Glutamatergic neuron (in vitro differentiated cells): ENCODE data around the gene MAN2B2. TPM values are rescaled to one million over a fixed set of nuclear protein-coding genes. Genes with fewer than 3 reads are reported as not detected.

Experiments
- DNase-seq: peaks from one replicate; pipeline ENCODE4 v3.0.0; 2022
- H3K27ac Mint-ChIP-seq: one replicate; pipeline ENCODE4 v1.8.0; 2020; ENCODE audit warnings: mild to moderate bottlenecking, mixed read lengths, inconsistent platforms; ENCODE audit not compliant: unreplicated experiment
- H3K27me3 Mint-ChIP-seq: one replicate; pipeline ENCODE4 v1.8.0; 2020; ENCODE audit warnings: mild to moderate bottlenecking, moderate library complexity, mixed read lengths, inconsistent platforms; ENCODE audit not compliant: unreplicated experiment
- H3K36me3 Mint-ChIP-seq: one replicate; pipeline ENCODE4 v1.8.0; 2020; ENCODE audit warnings: mild to moderate bottlenecking, mixed read lengths, inconsistent platforms; ENCODE audit not compliant: unreplicated experiment
- H3K4me1 Mint-ChIP-seq: one replicate; pipeline ENCODE4 v1.8.0; 2020; ENCODE audit warnings: mild to moderate bottlenecking, low read depth, mixed read lengths, inconsistent platforms; ENCODE audit not compliant: unreplicated experiment
- H3K4me3 Mint-ChIP-seq: one replicate; pipeline ENCODE4 v1.8.0; 2020; ENCODE audit warnings: mild to moderate bottlenecking, mixed read lengths, inconsistent platforms; ENCODE audit not compliant: unreplicated experiment
- H3K9me3 Mint-ChIP-seq: one replicate; pipeline ENCODE4 v1.8.0; 2020; ENCODE audit warnings: mild to moderate bottlenecking, moderate library complexity, mixed read lengths, inconsistent platforms; ENCODE audit not compliant: unreplicated experiment
- CTCF ChIP-seq: fragments of 200-600 bp; sonication (generic); IDR thresholded peaks from one replicate; pipeline ENCODE4 v1.5.0; 2021; ENCODE audit not compliant: partially characterized antibody, unreplicated experiment
- long read RNA-seq: library from polyadenylated mRNA; unstranded; transcript quantifications from one replicate; pipeline ENCODE4 v2.0.0, GENCODE V29; 2020; ENCODE audit not compliant: unreplicated experiment
- total RNA-seq: library from RNA; stranded (reverse); fragmentation: NEBNext Ultra II Directional; extraction: Animal tissue kit (Norgen Biotek cat#: 25700); gene quantifications from one replicate; pipeline ENCODE4 v1.2.1, GENCODE V29; 2021; ENCODE audit not compliant: unreplicated experiment

The MAN2B2 gene
- total RNA-seq = 15.5 TPM
- long read RNA-seq, partial matches to known transcripts = 1 of 3 reads
- long read RNA-seq, other reads (novel, unspliced or antisense) = 2 of 3 reads

- H3K4me1 Mint-ChIP-seq = no peaks in the 10 kb centered on the region
- H3K9me3 Mint-ChIP-seq = no peaks in the 10 kb centered on the region
- no peaks in the 10 kb centered on the region for H3K27me3 Mint-ChIP-seq
- H3K4me3 Mint-ChIP-seq = peak within 1 kb of the TSS; percentile 87
- peaks cover 14% of the 10 kb centered on the region for H3K36me3 Mint-ChIP-seq
- peak; percentile 94 for DNase-seq
- peak within 1 kb of the TSS; percentile 75 for H3K27ac Mint-ChIP-seq
- peak; percentile 15 for TF ChIP-seq CTCF
These were observed at the start of gene MAN2B2 for GRCh38 chr4:6574747-6575502. MAN2B2 (plus strand) TSS chr4:6575189; CDS start chr4:6575211, 22 bp downstream.

GRCh38 chr4:6525474-6525873 is 49.5 kb upstream of the MAN2B2 start:
- Mint-ChIP-seq H3K4me1 (peaks cover 19% of the 10 kb centered on the region), H3K4me3 (no peak overlapping the region), H3K27me3 (peaks cover 11% of the 10 kb centered on the region), H3K36me3 (no peaks in the 10 kb centered on the region), H3K27ac (no peak overlapping the region), H3K9me3 (peaks cover 7% of the 10 kb centered on the region)
- TF ChIP-seq CTCF = no peak
- DNase-seq = no peak

GRCh38 chr4:6526156-6526555 is 48.8 kb upstream of the MAN2B2 start:
- TF ChIP-seq CTCF = no peak
- no peak for DNase-seq

GRCh38 chr4:6526671-6527091 is 48.3 kb upstream of the MAN2B2 start:
- DNase-seq = no peak
- no peaks in the 10 kb centered on the region for H3K36me3 Mint-ChIP-seq
- no peak for TF ChIP-seq CTCF
- H3K4me1 Mint-ChIP-seq = peaks cover 25% of the 10 kb centered on the region
- peaks cover 12% of the 10 kb centered on the region for H3K27me3 Mint-ChIP-seq
- no peak overlapping the region for H3K27ac Mint-ChIP-seq
- peaks cover 7% of the 10 kb centered on the region for H3K9me3 Mint-ChIP-seq
- no peak overlapping the region for H3K4me3 Mint-ChIP-seq

More at GRCh38 chr4:6526156-6526555, 48.8 kb upstream of the MAN2B2 start:
- no peak overlapping the region for H3K4me3 Mint-ChIP-seq
- H3K27me3 Mint-ChIP-seq = peaks cover 12% of the 10 kb centered on the region
- H3K4me1 Mint-ChIP-seq = peaks cover 23% of the 10 kb centered on the region
- H3K36me3 Mint-ChIP-seq = no peaks in the 10 kb centered on the region
- no peak overlapping the region for H3K27ac Mint-ChIP-seq
- H3K9me3 Mint-ChIP-seq = peaks cover 7% of the 10 kb centered on the region

GRCh38 chr4:6527259-6527658 is 47.7 kb upstream of the MAN2B2 start:
- H3K4me3 Mint-ChIP-seq = no peak overlapping the region
- no peak overlapping the region for H3K27ac Mint-ChIP-seq
- no peak for TF ChIP-seq CTCF
- no peaks in the 10 kb centered on the region for H3K36me3 Mint-ChIP-seq
- peaks cover 12% of the 10 kb centered on the region for H3K27me3 Mint-ChIP-seq
- no peak for DNase-seq
- H3K9me3 Mint-ChIP-seq = peaks cover 7% of the 10 kb centered on the region
- peaks cover 25% of the 10 kb centered on the region for H3K4me1 Mint-ChIP-seq
